ENCODE results near the gene YPEL3.

The YPEL3 gene

GRCh38 chr16:30084816-30085159 is 11.2 kb downstream of the YPEL3 start:
- Histone ChIP-seq H3K27ac (no peak overlapping the region), H3K36me3 (ENCODE audit: control insufficient read depth, insufficient read depth, low read length) (no peaks in the 10 kb centered on the region), H3K4me3 (ENCODE audit: low read depth, low read length) (no peak overlapping the region), H3K27me3 (ENCODE audit: control insufficient read depth, insufficient read depth, low read length) (no peaks in the 10 kb centered on the region), H3K9me3 (ENCODE audit: control insufficient read depth, low read length) (no peaks in the 10 kb centered on the region), H3K9ac (no peak overlapping the region), H2AFZ (no peak overlapping the region), H3K79me2 (peaks cover under 1% of the 10 kb centered on the region), H3K4me2 (ENCODE audit: low read length) (no peak overlapping the region), H3K4me1 (no peaks in the 10 kb centered on the region)
- no peak for TF ChIP-seq CTCF (IDR thresholded peaks at IDR 0.05)

GRCh38 chr16:30084096-30084815 is 11.8 kb downstream of the YPEL3 start:
- H3K79me2 ChIP-seq = peaks cover 2% of the 10 kb centered on the region
- TF ChIP-seq CTCF (IDR thresholded peaks at IDR 0.05) = no peak
- no peak overlapping the region for H2AFZ ChIP-seq
- no peaks in the 10 kb centered on the region for H3K36me3 ChIP-seq (ENCODE audit: control insufficient read depth, insufficient read depth, low read length)
- H3K4me1 ChIP-seq = no peaks in the 10 kb centered on the region
- no peak overlapping the region for H3K27ac ChIP-seq
- H3K4me2 ChIP-seq (ENCODE audit: low read length) = no peak overlapping the region
- no peak overlapping the region for H3K9ac ChIP-seq
- H3K4me3 ChIP-seq (ENCODE audit: low read depth, low read length) = no peak overlapping the region
- H3K27me3 ChIP-seq (ENCODE audit: control insufficient read depth, insufficient read depth, low read length) = no peaks in the 10 kb centered on the region
- no peaks in the 10 kb centered on the region for H3K9me3 ChIP-seq (ENCODE audit: control insufficient read depth, low read length)

- Histone ChIP-seq H3K4me3 (ENCODE audit: low read depth, low read length) (no peak overlapping the region), H2AFZ (no peak overlapping the region), H3K79me2 (peaks cover 2% of the 10 kb centered on the region), H3K27ac (no peak overlapping the region), H3K9me3 (ENCODE audit: control insufficient read depth, low read length) (no peaks in the 10 kb centered on the region), H3K36me3 (ENCODE audit: control insufficient read depth, insufficient read depth, low read length) (no peaks in the 10 kb centered on the region), H3K27me3 (ENCODE audit: control insufficient read depth, insufficient read depth, low read length) (no peaks in the 10 kb centered on the region), H3K9ac (no peak overlapping the region), H3K4me1 (no peaks in the 10 kb centered on the region), H3K4me2 (ENCODE audit: low read length) (no peak overlapping the region)
- no peak for TF ChIP-seq CTCF (IDR thresholded peaks at IDR 0.05)
Measured at GRCh38 chr16:30083216-30084055, 12.6 kb downstream of the YPEL3 start.

- no peak for TF ChIP-seq CTCF (IDR thresholded peaks at IDR 0.05)
- H3K36me3 ChIP-seq (ENCODE audit: control insufficient read depth, insufficient read depth, low read length) = no peaks in the 10 kb centered on the region
Measured at GRCh38 chr16:30082545-30083090, 13.4 kb downstream of the YPEL3 start.

More at GRCh38 chr16:30082545-30083090, 13.4 kb downstream of the YPEL3 start:
- no peaks in the 10 kb centered on the region for H3K4me1 ChIP-seq
- H3K4me3 ChIP-seq (ENCODE audit: low read depth, low read length) = no peak overlapping the region
- H3K27me3 ChIP-seq (ENCODE audit: control insufficient read depth, insufficient read depth, low read length) = no peaks in the 10 kb centered on the region
- H3K9me3 ChIP-seq (ENCODE audit: control insufficient read depth, low read length) = no peaks in the 10 kb centered on the region
- no peak overlapping the region for H2AFZ ChIP-seq
- no peak overlapping the region for H3K4me2 ChIP-seq (ENCODE audit: low read length)
- no peak overlapping the region for H3K9ac ChIP-seq
- no peak overlapping the region for H3K27ac ChIP-seq
- H3K79me2 ChIP-seq = peaks cover 5% of the 10 kb centered on the region

Data from parathyroid adenoma (tissue), 2 donors.